Activated CD4-positive, CD25-positive, alpha-beta regulatory T cell treated with anti-CD3 and anti-CD28 coated beads, Interleukin-2, amount 50 U/mL, for 72 hours (primary cell): ENCODE measurements around the gene UVRAG.
"Not testable (repeated sequence)": the region's sequence is repeated elsewhere in the genome, so short reads cannot be mapped to it uniquely, and the experiment has no call there.

Experiments used
- DNase-seq: peaks from one replicate; pipeline ENCODE4 v3.0.0; 2021

UVRAG gene

DNA sequence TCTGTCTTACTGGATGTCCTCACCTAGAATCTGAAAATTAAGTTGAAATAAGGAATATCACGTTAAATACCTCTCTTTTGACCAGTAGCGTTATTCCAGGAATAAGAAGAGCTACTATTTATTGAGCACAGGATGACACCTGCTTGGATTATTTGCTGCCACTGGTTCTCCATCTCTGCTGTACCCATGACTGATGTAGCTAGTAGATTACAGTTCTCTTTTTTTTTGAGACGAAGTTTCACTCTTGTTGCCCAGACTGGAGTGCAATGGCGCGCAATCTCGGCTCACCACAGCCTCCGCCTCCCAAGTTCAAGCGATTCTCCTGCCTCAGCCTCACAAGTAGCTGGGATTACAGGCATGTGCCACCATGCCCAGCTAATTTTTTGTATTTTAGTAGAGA is 65.3 kb downstream of the UVRAG start:
- DNase-seq: not testable (repeated sequence)

DNA sequence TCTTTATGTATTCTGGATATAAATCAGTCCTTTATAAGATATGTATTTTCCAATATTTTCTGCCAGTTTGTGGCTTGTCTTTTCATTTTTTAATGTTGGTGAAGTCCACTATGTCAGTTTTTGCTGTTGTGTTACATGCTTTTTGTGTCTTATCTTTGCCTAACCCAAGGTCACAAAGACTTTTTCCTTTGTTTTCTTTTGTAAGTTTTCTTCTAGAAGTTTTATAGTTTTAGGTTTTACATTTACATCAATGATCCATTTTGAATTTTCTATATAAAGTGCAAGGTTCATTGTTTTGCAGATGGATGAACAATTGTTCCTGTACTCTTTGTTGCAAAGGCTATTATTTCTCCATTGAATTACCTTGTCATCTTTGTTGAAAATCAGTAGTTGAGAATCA is 69.3 kb downstream of the UVRAG start:
- DNase-seq: no peak

GRCh38 chr11:75888416-75888815 is 73.4 kb downstream of the UVRAG start:
- no peak for DNase-seq

DNA sequence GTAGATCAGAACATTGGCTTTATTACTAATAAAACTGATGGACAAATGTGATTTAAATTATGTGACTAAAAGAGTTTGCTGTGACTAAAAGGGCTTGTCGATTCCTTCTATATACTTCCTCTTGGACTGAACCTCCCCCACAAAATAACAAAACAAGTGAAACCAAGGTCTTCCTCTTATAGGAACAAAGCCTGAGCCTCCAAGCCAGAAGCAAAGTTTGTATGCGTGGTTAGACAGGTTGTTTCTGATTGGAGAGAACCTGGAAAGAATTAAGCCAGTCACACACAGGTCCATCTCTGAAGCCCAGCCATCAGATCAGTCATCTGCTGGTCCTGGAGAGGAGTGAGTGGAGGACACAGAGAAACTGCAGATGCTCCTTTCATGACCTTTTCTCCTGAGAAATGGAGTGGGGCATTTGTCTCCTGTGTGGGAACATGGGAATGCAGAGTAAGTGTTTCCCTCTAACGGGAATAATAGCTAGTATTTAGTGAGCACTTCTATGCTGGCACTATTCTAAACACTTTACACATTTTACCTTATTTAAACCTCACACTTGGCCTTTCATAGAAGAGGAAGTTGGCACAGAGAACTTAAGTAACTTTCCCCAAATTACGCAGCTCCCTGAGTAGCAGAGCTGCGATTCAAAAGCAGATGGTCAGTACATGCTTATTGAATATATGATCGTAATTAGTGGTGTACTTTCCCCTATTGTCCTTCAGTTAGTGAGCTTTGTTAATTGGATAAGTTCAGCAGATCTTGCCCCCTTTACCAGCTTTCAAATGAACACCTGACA is 77.1 kb downstream of the UVRAG start:
- DNase-seq: no peak

- DNase-seq: no peak
Measured at GRCh38 chr11:75893251-75893650, 78.2 kb downstream of the UVRAG start.

DNA sequence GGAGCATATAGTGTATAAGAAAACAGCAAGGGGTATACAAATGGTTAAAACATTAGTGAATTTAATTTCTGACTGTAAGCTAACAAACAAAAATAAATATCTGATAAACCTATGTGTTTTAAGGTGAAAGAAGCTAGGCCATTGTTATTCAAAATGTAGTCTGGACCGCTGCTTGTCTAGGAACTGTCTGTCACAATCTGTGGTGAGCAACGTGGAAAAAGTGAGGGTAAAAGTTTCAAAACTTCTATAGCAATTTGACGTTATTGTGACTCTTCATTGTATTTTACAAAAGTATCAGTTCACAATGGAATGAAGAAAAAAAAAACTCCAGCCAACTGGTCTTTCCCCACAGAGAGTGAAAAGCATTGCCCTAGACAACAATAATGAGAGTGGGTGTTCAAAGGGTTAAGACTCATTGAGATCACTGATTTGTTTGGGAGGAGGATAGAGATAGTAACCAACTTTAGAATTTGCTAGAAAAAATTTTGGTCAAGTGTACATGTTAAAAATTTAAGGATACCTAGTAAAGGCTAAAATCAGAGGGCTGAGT is 79.1 kb downstream of the UVRAG start:
- DNase-seq: no peak

DNA sequence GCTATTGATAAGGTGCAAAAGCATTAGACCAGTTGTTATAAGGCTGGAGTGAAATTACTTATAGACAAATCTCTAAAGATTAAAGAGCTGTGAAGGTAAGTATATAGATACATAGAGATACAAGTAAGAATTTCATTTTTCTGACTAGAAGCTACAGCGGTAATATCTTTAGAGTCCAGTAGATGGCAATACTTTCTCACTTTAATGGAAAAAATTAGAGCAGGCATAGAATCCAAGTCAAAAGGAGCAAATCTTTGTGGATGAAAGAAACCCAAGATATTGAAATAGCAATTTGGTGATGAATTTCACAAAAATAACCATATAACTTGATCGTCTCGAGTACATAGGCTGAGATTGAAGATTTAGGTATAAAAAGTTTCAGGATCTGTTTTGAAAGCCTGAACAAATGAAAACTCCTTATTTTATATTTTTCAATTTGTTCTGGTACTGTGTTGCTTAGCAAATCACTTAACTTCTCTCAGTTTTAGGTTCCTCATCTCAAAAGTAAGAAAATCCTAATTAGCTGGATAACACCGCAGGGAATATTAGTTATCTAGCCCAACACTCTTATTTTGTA is 81.9 kb downstream of the UVRAG start:
- no peak for DNase-seq

GRCh38 chr11:75898871-75899270 is 83.9 kb downstream of the UVRAG start:
- no peak for DNase-seq

GRCh38 chr11:75899806-75900205 is 84.8 kb downstream of the UVRAG start:
- no peak for DNase-seq

- DNase-seq: no peak
Measured at GRCh38 chr11:75900848-75901247, 85.8 kb downstream of the UVRAG start.

GRCh38 chr11:75902631-75903030 is 87.6 kb downstream of the UVRAG start:
- DNase-seq: no peak

- DNase-seq: no peak
Measured at GRCh38 chr11:75903276-75903675, 88.3 kb downstream of the UVRAG start.

DNA sequence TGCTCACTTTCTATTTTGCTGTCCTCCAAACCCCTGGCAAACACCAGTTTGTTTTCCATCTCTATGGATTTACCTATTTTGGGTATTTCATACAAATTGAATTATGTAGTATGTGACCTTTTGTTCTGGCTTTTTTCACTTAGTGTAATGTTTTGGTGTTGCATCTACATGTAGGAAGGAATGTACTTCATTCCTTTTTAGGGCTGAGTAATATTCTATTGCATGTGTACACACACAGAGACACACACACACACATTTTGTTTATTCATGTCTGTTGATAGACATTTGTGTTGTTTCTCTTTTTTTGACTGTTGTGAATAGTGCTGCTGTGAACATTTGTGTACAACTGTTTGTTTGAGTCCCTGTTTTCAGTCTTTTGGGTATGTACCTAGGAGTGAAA is 90.4 kb downstream of the UVRAG start:
- no peak for DNase-seq

- DNase-seq: no peak
Measured at GRCh38 chr11:75907906-75908527, 93.0 kb downstream of the UVRAG start.

GRCh38 chr11:75910426-75911145 is 95.6 kb downstream of the UVRAG start:
- no peak for DNase-seq

DNA sequence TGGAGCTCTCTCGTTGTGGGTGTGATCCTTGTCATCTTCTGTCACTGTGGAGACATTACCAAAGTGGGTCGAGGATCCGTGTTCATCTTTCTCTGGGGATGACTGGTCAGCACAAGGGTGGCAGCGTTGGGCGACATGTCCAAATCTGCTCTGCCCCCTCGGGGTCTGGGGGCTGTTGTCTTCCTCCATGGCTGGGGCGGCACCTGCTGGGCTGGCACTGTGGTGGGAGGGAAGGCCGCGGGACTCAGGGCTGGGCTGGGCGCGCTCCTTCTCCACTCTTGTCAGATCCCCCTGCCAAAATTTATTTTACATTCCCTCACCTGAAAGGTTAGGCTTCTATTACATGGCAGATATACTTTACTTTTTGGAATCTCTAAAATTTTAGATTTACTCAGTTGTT is 96.4 kb downstream of the UVRAG start:
- no peak for DNase-seq

- DNase-seq: no peak
Measured at GRCh38 chr11:75913984-75914383, 99.0 kb downstream of the UVRAG start.

GRCh38 chr11:75916882-75917281 is 101.9 kb downstream of the UVRAG start:
- DNase-seq: no peak

DNA sequence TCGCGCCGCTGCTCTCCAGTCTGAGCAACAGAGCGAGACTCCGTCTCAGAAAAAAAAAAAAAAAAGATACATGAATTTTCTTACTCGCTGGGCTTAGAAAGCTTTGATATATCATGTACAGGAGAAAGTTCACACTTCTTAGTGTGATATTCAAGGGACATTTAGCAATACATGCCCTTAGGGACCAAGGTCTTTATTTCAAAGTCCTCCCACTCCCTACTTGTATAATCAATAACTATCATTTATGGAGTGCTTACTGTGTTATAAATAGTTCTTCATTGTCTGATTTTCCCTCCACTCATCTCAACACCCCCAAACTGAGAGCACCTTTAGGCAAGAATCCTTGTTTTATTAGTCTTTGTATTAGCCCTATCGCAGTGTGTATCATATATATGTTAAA is 103.3 kb downstream of the UVRAG start:
- no peak for DNase-seq

DNA sequence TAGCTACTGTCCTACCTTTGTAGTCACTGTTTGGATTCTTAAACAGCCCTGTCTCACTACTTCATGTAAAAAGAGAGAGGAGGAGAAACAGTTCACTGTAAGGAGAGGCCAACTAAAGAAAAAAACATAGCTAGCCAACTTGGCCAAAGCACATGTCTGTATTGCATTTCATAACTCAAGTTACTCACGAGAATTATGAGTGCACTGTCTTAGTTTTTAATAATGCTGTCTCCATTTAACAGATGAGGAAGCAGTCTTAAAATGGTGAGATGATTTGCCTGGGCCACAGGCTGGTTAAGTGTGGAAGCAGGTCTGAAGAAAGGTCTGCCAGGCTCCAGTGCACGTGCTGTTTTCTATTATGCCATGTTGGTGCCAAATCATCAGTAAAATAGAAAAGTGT is 104.5 kb downstream of the UVRAG start:
- no peak for DNase-seq

DNA sequence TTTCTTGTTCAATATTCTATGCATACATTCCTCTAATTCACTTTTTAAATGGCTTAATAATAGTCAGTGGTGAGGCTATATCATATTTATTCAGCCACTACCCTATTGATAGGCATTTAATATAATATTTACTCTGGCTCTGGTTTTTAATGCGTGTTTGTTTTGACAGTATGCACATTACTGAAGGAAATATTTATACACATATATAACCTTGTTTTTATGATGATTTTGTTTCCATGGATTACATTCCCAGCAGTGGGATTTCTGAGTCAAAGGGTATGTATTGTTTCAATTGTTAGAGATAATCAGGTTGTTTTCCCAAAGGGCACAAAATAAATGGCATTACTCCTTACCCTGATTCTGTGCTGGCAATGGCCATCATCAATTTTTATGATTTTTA is 105.8 kb downstream of the UVRAG start:
- no peak for DNase-seq

- DNase-seq: no peak
Measured at GRCh38 chr11:75921808-75922207, 106.8 kb downstream of the UVRAG start.
